Measurements from ENCODE around the gene MARK3. TPM values are rescaled to one million over a fixed set of nuclear protein-coding genes. Genes with fewer than 3 reads are reported as not detected.
"Not testable (repeated sequence)": the region's sequence is repeated elsewhere in the genome, so short reads cannot be mapped to it uniquely, and the experiment has no call there.

The MARK3 gene
- polyA plus RNA-seq, 1 experiment, result 109 TPM

- ChIA-PET CTCF (no interaction called here), POLR2A (no interaction called here)
- no peak overlapping the region for H3K27ac ChIP-seq (ENCODE audit: low read depth, low read length)
Measured at GRCh38 chr14:103523575-103523954, 138.3 kb downstream of the MARK3 start.

GRCh38 chr14:103524002-103524935 lies 139.1 kb downstream of the MARK3 start:
- no peak overlapping the region for H3K27ac ChIP-seq (ENCODE audit: low read depth, low read length)
- H3K9me3 ChIP-seq (ENCODE audit: control insufficient read depth, insufficient read depth, low read length), result peaks cover 9% of the 10 kb centered on the region
- H3K4me3 ChIP-seq (ENCODE audit: low read depth, low read length), result no peak overlapping the region
- ChIA-PET POLR2A (no interaction called here), CTCF (no interaction called here)
- TF ChIP-seq, protein P1, sequence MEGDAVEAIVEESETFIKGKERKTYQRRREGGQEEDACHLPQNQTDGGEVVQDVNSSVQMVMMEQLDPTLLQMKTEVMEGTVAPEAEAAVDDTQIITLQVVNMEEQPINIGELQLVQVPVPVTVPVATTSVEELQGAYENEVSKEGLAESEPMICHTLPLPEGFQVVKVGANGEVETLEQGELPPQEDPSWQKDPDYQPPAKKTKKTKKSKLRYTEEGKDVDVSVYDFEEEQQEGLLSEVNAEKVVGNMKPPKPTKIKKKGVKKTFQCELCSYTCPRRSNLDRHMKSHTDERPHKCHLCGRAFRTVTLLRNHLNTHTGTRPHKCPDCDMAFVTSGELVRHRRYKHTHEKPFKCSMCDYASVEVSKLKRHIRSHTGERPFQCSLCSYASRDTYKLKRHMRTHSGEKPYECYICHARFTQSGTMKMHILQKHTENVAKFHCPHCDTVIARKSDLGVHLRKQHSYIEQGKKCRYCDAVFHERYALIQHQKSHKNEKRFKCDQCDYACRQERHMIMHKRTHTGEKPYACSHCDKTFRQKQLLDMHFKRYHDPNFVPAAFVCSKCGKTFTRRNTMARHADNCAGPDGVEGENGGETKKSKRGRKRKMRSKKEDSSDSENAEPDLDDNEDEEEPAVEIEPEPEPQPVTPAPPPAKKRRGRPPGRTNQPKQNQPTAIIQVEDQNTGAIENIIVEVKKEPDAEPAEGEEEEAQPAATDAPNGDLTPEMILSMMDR (IDR thresholded peaks at IDR 0.05; ENCODE audit: low read depth, low read length), result no peak
- DNase-seq (ENCODE audit: low read depth, low spot score), result no peak
- peaks cover 20% of the 10 kb centered on the region for H3K27me3 ChIP-seq (ENCODE audit: control insufficient read depth, insufficient read depth, low read length)

More at GRCh38 chr14:103523575-103523954, 138.3 kb downstream of the MARK3 start:
- no peak for DNase-seq (ENCODE audit: low read depth, low spot score)
- Histone ChIP-seq H3K4me3 (ENCODE audit: low read depth, low read length) (no peak overlapping the region), H3K9me3 (ENCODE audit: control insufficient read depth, insufficient read depth, low read length) (peaks cover 7% of the 10 kb centered on the region), H3K27me3 (ENCODE audit: control insufficient read depth, insufficient read depth, low read length) (peaks cover 20% of the 10 kb centered on the region)
- TF ChIP-seq, protein P1 (IDR thresholded peaks at IDR 0.05; ENCODE audit: low read depth, low read length), result no peak

DNA sequence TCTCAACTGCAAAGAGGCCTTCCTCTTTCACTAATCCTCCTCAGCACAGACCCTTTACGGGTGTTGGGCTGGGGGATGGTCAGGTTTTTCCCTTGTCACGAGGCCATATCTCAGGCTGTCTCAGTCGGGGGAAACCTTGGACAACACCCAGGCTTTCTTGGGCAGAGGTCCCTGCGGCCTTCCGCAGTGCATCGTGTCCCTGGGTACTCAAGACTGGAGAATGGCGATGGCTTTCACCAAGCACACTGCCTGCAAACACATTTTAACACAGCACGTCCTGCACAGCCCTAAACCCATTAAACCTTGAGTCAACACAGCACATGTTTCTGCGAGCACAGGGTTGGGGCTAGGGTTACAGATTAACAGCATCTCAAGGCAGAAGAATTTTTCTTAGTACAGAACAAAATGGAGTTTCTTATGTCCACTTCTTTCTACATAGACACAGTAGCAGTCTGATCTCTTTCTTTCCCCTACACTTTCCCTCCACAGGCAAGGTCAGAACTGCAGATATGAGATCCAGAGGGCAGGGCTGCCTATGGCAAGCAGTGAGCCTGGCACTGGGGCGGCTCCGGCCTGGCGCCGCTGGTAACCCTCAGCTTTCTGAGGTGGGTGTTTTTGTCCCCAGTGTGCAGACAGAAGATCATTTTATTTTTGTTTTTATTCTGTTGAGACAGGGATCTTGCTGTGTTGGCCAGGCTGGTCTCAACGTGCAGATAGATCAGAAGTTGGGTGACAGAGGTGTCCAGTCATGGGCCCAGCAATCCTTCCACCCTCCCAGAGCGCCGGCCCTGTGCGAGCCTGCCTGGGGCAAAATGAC lies 140.4 kb downstream of the MARK3 start:
- CTCF ChIA-PET; H3K27ac ChIP-seq (ENCODE audit: low read depth, low read length); H3K4me3 ChIP-seq (ENCODE audit: low read depth, low read length); DNase-seq (ENCODE audit: low read depth, low spot score); H3K9me3 ChIP-seq (ENCODE audit: control insufficient read depth, insufficient read depth, low read length); POLR2A ChIA-PET: not testable (repeated sequence)
- peaks cover 18% of the 10 kb centered on the region for H3K27me3 ChIP-seq (ENCODE audit: control insufficient read depth, insufficient read depth, low read length)

DNA sequence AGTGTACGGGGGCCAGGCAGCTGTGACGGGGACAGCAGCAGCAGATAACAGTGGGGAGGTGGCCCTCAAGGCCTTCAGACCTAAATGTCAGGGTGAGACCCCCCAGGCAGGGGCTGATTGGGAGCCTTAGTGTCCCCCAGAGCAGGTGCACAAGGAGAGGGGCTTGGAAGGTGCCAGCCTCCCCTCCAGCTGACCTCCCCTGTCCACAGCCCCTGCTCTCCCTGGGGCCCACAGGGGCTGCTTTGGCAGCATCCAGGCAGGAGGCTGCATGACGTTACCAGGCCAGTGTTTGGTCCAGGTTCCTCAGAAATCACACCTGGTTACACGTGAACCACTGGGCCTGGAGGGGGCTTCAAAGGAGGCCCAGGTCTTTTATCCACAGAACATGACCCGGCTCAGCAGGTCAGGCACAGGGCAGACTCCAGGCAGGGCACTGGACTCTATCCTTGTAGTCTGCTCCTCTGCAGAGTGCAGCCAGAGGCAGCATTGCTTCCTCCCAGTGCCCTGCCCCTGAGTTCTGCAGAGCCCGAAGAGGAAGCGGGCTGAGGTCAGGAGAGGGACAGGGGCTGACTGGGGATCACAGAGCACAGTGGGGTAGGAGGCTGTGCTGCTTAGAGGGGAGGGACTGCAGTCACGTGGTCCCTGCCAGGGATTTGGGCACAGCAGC lies 141.2 kb downstream of the MARK3 start:
- CTCF ChIA-PET, result interaction anchor here (5.2 kb wide), 1 partner anchor 8 kb away, joined by 29 read pairs; no protein-coding TSS in a partner anchor
- Histone ChIP-seq H3K27ac (ENCODE audit: low read depth, low read length) (no peak overlapping the region), H3K9me3 (ENCODE audit: control insufficient read depth, insufficient read depth, low read length) (peaks cover 9% of the 10 kb centered on the region), H3K27me3 (ENCODE audit: control insufficient read depth, insufficient read depth, low read length) (peaks cover 14% of the 10 kb centered on the region), H3K4me3 (ENCODE audit: low read depth, low read length) (no peak overlapping the region)
- TF ChIP-seq, protein P1 (IDR thresholded peaks at IDR 0.05; ENCODE audit: low read depth, low read length), result no peak
- DNase-seq (ENCODE audit: low read depth, low spot score), result no peak
- POLR2A ChIA-PET, result no interaction called here

- H3K9me3 ChIP-seq (ENCODE audit: control insufficient read depth, insufficient read depth, low read length), result peaks cover 9% of the 10 kb centered on the region
- ChIA-PET CTCF (interaction anchor here (5.2 kb wide), 1 partner anchor 9 kb away, joined by 29 read pairs; no protein-coding TSS in a partner anchor), POLR2A (interaction anchor here (2.9 kb wide), 1 partner anchor 14 kb away, joined by 18 read pairs; no protein-coding TSS in a partner anchor)
Measured at GRCh38 chr14:103526914-103527248, 141.7 kb downstream of the MARK3 start.

More at GRCh38 chr14:103526914-103527248, 141.7 kb downstream of the MARK3 start:
- TF ChIP-seq, protein P1 (IDR thresholded peaks at IDR 0.05; ENCODE audit: low read depth, low read length), result no peak
- DNase-seq (ENCODE audit: low read depth, low spot score), result no peak
- peaks cover 14% of the 10 kb centered on the region for H3K27me3 ChIP-seq (ENCODE audit: control insufficient read depth, insufficient read depth, low read length)
- H3K4me3 ChIP-seq (ENCODE audit: low read depth, low read length), result no peak overlapping the region
- no peak overlapping the region for H3K27ac ChIP-seq (ENCODE audit: low read depth, low read length)

All from AG04450 (cell line).